Cardiac muscle cell (in vitro differentiated cells and primary cell): ENCODE results near the gene NME3. TPM values are rescaled to one million over a fixed set of nuclear protein-coding genes. Genes with fewer than 3 reads are reported as not detected.
A peak's percentile ranks its signal among the peaks of the same experiment; 100 is the strongest.

Source experiments
- DNase-seq, 2 donors: peaks; one replicate each; pipeline versions ENCODE4 v3.0.0 to v3.0.0-alpha.2; 2010 to 2017; ENCODE audit warnings: low read depth in 1 of 2, low spot score in 1 of 2
- H3K27ac ChIP-seq: fragments of 200-600 bp; sonication (generic); 2 replicates; pipeline ENCODE4 v1.5.1; 2016
- H3K27me3 ChIP-seq: fragments of 200-600 bp; sonication (generic); 2 replicates; pipeline ENCODE4 v1.6.0; 2016; ENCODE audit warnings: control low read depth
- H3K36me3 ChIP-seq: fragments of 200-600 bp; sonication (generic); 2 replicates; pipeline ENCODE4 v1.5.1; 2016; ENCODE audit warnings: control low read depth
- H3K4me1 ChIP-seq: fragments of 200-600 bp; sonication (generic); 2 replicates; pipeline ENCODE4 v1.8.1; 2017; ENCODE audit warnings: low read depth, mild to moderate bottlenecking, mixed run types
- H3K4me3 ChIP-seq: fragments of 200-600 bp; sonication (generic); 2 replicates; pipeline ENCODE4 v1.5.1; 2016; ENCODE audit warnings: mild to moderate bottlenecking
- H3K9me3 ChIP-seq: fragments of 200-600 bp; sonication (generic); 2 replicates; pipeline ENCODE4 v1.5.1; 2017; ENCODE audit warnings: low read depth, mild to moderate bottlenecking, control low read depth
- polyA plus RNA-seq: library from polyadenylated mRNA; unstranded; fragments of >200 nt; fragmentation: Nextera tagmentation; extraction: Ambion mirVana; gene quantifications from 2 replicates; pipeline ENCODE4 v1.2.1, GENCODE V29; 2016
- total RNA-seq: library from RNA; depleted of rRNA; stranded (reverse); fragments of >200 nt; gene quantifications from 2 replicates; pipeline ENCODE4 v1.2.3, GENCODE V29; 2016
- TF ChIP-seq, protein P1 (sequence below): IDR thresholded peaks from 2 replicates; pipeline ENCODE4 v1.5.1; 2012; ENCODE audit warnings: low read depth, mild to moderate bottlenecking, low read length

NME3 gene
- total and polyA plus RNA-seq, 2 experiments from 2014 or later = 76.9 to 106 TPM

DNA sequence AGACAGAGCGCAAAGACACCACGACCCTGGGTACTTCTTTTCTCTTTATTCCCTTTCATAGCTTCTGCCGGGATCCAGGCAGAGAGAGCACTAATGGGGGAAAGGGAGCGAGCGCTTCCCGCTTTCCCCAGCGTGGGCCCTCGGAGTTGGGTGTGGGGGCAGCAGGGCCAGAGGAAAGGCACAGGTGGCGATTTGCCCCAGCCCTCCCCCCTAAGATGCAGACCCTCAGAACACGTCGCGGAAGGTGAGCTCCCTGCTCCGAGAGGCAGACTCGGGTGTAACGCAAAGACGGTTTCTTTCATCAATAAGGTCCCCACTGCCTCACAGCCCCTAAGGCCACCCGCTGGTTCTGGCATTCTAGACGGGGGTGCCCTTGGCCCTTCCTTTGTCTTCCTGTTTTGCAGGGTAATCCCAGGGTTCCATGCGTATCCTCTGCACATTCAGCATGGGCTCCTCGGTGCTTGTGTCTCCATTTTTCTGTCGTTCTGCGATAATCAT lies 570 bp upstream of the NME3 start:
- peak overlapping the region; percentile 59 for H3K4me3 ChIP-seq
- peaks cover 13% of the 10 kb centered on the region for H3K4me1 ChIP-seq
- peaks cover 12% of the 10 kb centered on the region for H3K36me3 ChIP-seq
- H3K27me3 ChIP-seq = no peaks in the 10 kb centered on the region
- TF ChIP-seq, protein P1, sequence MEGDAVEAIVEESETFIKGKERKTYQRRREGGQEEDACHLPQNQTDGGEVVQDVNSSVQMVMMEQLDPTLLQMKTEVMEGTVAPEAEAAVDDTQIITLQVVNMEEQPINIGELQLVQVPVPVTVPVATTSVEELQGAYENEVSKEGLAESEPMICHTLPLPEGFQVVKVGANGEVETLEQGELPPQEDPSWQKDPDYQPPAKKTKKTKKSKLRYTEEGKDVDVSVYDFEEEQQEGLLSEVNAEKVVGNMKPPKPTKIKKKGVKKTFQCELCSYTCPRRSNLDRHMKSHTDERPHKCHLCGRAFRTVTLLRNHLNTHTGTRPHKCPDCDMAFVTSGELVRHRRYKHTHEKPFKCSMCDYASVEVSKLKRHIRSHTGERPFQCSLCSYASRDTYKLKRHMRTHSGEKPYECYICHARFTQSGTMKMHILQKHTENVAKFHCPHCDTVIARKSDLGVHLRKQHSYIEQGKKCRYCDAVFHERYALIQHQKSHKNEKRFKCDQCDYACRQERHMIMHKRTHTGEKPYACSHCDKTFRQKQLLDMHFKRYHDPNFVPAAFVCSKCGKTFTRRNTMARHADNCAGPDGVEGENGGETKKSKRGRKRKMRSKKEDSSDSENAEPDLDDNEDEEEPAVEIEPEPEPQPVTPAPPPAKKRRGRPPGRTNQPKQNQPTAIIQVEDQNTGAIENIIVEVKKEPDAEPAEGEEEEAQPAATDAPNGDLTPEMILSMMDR = no peak
- H3K27ac ChIP-seq = no peak overlapping the region
- peak in 1 of 2 donors; percentile 22 for DNase-seq
- H3K9me3 ChIP-seq = no peaks in the 10 kb centered on the region

DNA sequence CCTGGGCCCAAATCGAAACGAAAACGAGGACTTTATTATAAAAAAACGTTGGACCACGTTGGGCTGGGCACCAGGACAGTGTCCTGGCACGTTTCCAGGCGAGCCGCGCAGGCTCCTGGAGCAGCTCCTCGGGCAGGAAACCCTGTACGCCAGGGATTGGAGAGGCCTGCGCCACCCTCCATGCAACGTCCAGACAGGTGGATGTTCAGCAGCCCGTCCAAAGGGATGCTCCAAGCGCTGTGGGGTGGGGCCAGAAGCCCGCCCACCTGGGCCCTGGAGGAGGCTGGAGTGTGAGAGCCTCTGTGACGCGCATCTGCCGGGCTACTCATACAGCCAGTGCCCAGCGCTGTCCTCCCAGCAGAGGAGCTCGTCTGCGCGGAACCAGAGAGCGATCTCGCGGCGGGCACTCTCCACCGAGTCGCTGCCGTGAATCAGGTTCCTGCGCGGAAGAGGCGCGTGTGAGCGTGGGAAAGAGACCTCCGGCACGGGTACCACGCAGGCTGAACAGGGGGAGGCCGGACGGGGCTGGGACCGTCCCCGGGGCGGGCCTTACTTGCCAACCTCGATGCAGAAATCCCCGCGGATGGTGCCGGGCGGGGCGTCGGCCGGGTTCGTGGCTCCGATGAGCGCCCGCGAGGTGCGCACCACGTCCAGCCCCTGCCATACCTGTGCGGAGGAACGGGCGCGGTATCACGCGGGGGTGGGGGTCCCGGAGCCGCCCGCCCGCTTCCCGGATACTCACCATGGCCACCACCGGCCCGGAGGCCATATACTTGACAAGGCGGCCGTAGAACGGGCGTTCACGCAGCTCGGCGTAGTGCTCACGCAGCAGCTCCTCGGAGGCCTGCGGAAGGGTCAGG lies 785 bp downstream of the NME3 start:
- H3K4me3 ChIP-seq = peak overlapping the region; percentile 59
- TF ChIP-seq, protein P1 = no peak
- H3K27ac ChIP-seq = no peak overlapping the region
- DNase-seq = peak in 1 of 2 donors; percentile 62
- H3K9me3 ChIP-seq = no peaks in the 10 kb centered on the region
- no peaks in the 10 kb centered on the region for H3K27me3 ChIP-seq
- peaks cover 13% of the 10 kb centered on the region for H3K4me1 ChIP-seq
- peaks cover 21% of the 10 kb centered on the region for H3K36me3 ChIP-seq

DNA sequence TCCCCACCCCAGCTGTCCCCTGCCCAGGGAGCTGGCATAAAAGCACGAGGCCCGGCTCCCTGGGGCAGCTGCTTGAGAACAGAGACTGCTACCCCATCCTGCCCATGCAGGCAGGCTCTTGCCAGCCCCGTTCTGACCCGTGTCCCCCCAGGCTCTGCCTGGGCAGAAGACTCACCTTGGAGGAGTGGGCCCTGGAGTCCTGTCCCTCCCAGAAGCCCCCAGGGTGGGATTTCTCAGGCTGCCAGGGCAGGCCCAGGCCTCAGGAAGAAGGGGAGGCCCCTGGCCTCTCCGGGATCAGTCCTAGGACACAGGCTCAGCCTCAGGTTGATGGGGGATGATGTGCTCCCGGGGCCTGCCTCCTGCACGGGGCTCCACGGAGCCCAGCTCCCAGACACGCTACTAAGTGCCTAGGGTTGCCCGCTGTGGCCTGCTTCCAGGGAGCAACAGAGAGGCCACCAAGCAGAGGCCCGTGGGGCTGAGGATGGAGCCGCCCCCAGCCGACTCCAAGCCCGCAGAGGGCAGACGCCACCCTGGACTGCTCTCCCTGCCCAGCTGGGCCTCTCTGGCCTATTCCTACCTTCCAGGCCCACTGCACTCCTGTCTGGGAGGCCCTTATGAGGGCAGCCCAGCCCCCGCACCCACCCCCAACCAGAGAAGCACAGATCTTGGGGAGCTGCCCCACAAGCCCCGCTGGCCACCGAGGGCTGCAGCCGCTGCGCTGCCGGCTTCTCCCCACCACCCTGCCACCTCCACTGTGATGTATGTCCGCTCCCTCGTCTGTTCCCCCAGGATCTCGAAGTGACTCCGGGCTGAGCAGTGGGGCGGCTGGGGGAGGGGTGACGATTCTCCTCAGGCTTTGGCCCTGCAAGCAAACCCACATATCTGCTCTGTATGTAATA lies 1.7 kb downstream of the NME3 start:
- no peak overlapping the region for H3K4me3 ChIP-seq
- no peaks in the 10 kb centered on the region for H3K9me3 ChIP-seq
- peaks cover 13% of the 10 kb centered on the region for H3K4me1 ChIP-seq
- no peaks in the 10 kb centered on the region for H3K27me3 ChIP-seq
- DNase-seq = no peak
- H3K36me3 ChIP-seq = peaks cover 27% of the 10 kb centered on the region
- H3K27ac ChIP-seq = no peak overlapping the region
- TF ChIP-seq, protein P1 = no peak

DNA sequence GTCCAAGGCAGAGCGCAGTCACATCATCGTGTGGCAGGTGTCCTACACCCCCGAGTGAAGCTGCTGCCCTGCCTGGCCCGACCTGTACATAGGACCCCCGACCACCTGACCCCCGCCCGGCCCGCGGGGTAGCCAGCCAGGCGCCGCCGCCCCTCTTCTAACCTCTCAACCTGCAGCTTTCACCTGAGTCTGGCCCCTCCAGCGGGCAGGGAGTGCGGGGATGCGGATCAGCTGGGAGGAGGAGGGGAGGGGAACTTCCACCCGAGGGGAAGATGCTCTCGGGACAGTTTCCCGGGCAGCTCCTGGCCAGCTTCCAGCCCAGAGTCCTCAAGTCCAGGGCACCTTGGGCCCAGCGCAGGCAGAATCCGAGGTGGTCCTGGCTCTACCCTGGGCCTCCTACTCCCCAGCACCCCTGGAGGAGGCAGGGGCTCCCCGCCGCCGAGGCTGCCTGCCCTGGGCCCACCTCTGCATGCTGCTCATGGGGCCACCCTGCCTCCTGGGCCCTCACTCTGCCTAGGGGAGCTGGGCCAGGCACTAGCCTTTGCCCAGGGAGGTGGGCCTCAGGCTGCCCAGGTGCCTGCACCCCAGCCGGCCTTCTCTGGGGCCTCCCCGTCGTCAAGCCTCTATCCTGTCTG lies 2.5 kb downstream of the NME3 start:
- TF ChIP-seq, protein P1 = no peak
- H3K36me3 ChIP-seq = peaks cover 31% of the 10 kb centered on the region
- H3K9me3 ChIP-seq = no peaks in the 10 kb centered on the region
- no peak overlapping the region for H3K4me3 ChIP-seq
- H3K27ac ChIP-seq = no peak overlapping the region
- no peak for DNase-seq
- H3K4me1 ChIP-seq = peaks cover 6% of the 10 kb centered on the region
- H3K27me3 ChIP-seq = no peaks in the 10 kb centered on the region
